Activated CD8-positive, alpha-beta T cell treated with anti-CD3 and anti-CD28 coated beads, Interleukin-2, amount 10 ng/mL, durations not matched to agents 7 days and 5 days (primary cell): ENCODE results near the gene TGFBRAP1. TPM values are rescaled to one million over a fixed set of nuclear protein-coding genes. Genes with fewer than 3 reads are reported as not detected.
"Not testable (repeated sequence)": the region's sequence is repeated elsewhere in the genome, so short reads cannot be mapped to it uniquely, and the experiment has no call there.

ENCODE experiments used
- ATAC-seq: fragments of 150-1000 bp; cut with Tn5 transposase; one replicate; pipeline ENCODE4 v1.10.0; 2021; ENCODE audit warnings: moderate library complexity
- CTCF ChIA-PET: fragments of 350-600 bp; sonication (Branson Sonifier 250); formaldehyde crosslinking; loops from one replicate; lab custom pipeline; 2021; ENCODE audit warnings: antibody characterized with exemption; lab: Charles Lee
- POLR2A ChIA-PET: fragments of 350-600 bp; sonication (Branson Sonifier 250); formaldehyde crosslinking; loops from one replicate; lab custom pipeline; 2021; ENCODE audit warnings: antibody characterized with exemption; lab: Charles Lee
- DNase-seq: peaks from one replicate; pipeline ENCODE4 v3.0.0-alpha.2; 2020
- H3K27ac Mint-ChIP-seq: one replicate; pipeline ENCODE4 v1.8.0; 2021; ENCODE audit warnings: mild to moderate bottlenecking, mixed read lengths
- H3K27me3 Mint-ChIP-seq: one replicate; pipeline ENCODE4 v1.8.0; 2021; ENCODE audit warnings: low read depth, mixed read lengths
- H3K36me3 Mint-ChIP-seq: one replicate; pipeline ENCODE4 v1.8.0; 2021; ENCODE audit warnings: low read depth, mixed read lengths
- H3K4me1 Mint-ChIP-seq: one replicate; pipeline ENCODE4 v1.8.0; 2021; ENCODE audit warnings: low read depth, mixed read lengths
- H3K4me3 Mint-ChIP-seq: one replicate; pipeline ENCODE4 v1.8.0; 2021; ENCODE audit warnings: mild to moderate bottlenecking, mixed read lengths
- H3K9me3 Mint-ChIP-seq: one replicate; pipeline ENCODE4 v1.8.0; 2022; ENCODE audit warnings: mixed read lengths; ENCODE audit not compliant: insufficient read depth
- total RNA-seq, 2 experiments: library from RNA; stranded (reverse); gene quantifications; one replicate each; pipeline ENCODE4 v1.2.3, GENCODE V29; 2021

Gene TGFBRAP1
- total RNA-seq, 2 experiments from 2014 or later = 16.4 to 16.6 TPM

- CTCF ChIA-PET = interaction anchor here (1.2 to 4.4 kb wide), 3 partner anchors 9 to 40 kb away, joined by 4 to 13 read pairs (median 9); no protein-coding TSS in a partner anchor
- ATAC-seq, H3K27me3 Mint-ChIP-seq, POLR2A ChIA-PET, H3K9me3 Mint-ChIP-seq, H3K36me3 Mint-ChIP-seq, DNase-seq, H3K27ac Mint-ChIP-seq, H3K4me3 Mint-ChIP-seq: not testable (repeated sequence)
- H3K4me1 Mint-ChIP-seq = peaks cover 47% of the 10 kb centered on the region
Measured at GRCh38 chr2:105327271-105327670, 2.3 kb downstream of the TGFBRAP1 start.

- DNase-seq (no peak), ATAC-seq (no peak)
- H3K4me1 Mint-ChIP-seq = peaks cover 41% of the 10 kb centered on the region
- no peak overlapping the region for H3K4me3 Mint-ChIP-seq
- ChIA-PET POLR2A (no interaction called here), CTCF (no interaction called here)
- H3K36me3 Mint-ChIP-seq = peaks cover 7% of the 10 kb centered on the region
- no peaks in the 10 kb centered on the region for H3K9me3 Mint-ChIP-seq
- H3K27ac Mint-ChIP-seq = no peak overlapping the region
- H3K27me3 Mint-ChIP-seq = no peaks in the 10 kb centered on the region
Measured at GRCh38 chr2:105325389-105325963, 4.1 kb downstream of the TGFBRAP1 start.

- no peak for ATAC-seq
- no peak for DNase-seq
- Mint-ChIP-seq H3K4me3 (no peak overlapping the region), H3K27me3 (no peaks in the 10 kb centered on the region), H3K4me1 (peaks cover 35% of the 10 kb centered on the region), H3K36me3 (peaks cover 7% of the 10 kb centered on the region), H3K27ac (no peak overlapping the region), H3K9me3 (no peaks in the 10 kb centered on the region)
- ChIA-PET CTCF (no interaction called here), POLR2A (no interaction called here)
Measured at GRCh38 chr2:105324732-105325131, 4.8 kb downstream of the TGFBRAP1 start.

- no peaks in the 10 kb centered on the region for H3K27me3 Mint-ChIP-seq
- ATAC-seq (no peak), DNase-seq (no peak)
- peaks cover 34% of the 10 kb centered on the region for H3K4me1 Mint-ChIP-seq
- H3K9me3 Mint-ChIP-seq = no peaks in the 10 kb centered on the region
- H3K36me3 Mint-ChIP-seq = peaks cover 6% of the 10 kb centered on the region
- no peak overlapping the region for H3K4me3 Mint-ChIP-seq
- POLR2A ChIA-PET = interaction anchor here (0.6 to 1.1 kb wide), 2 partner anchors 14 to 35 kb away, joined by 3 read pairs; no protein-coding TSS in a partner anchor
- H3K27ac Mint-ChIP-seq = no peak overlapping the region
- CTCF ChIA-PET = no interaction called here
Measured at GRCh38 chr2:105324101-105324500, 5.4 kb downstream of the TGFBRAP1 start.

- Mint-ChIP-seq H3K9me3 (no peaks in the 10 kb centered on the region), H3K27me3 (no peaks in the 10 kb centered on the region), H3K27ac (no peak overlapping the region), H3K4me1 (peaks cover 28% of the 10 kb centered on the region), H3K36me3 (peaks cover 4% of the 10 kb centered on the region), H3K4me3 (no peak overlapping the region)
- CTCF ChIA-PET = interaction anchor here (0.8 to 2.3 kb wide), 3 partner anchors 9 to 35 kb away, joined by 3 to 5 read pairs (median 3); no protein-coding TSS in a partner anchor
- DNase-seq = no peak
- POLR2A ChIA-PET = interaction anchor here (1.1 kb wide), 1 partner anchor 15 kb away, joined by 3 read pairs; no protein-coding TSS in a partner anchor
- no peak for ATAC-seq
Measured at GRCh38 chr2:105323111-105323510, 6.4 kb downstream of the TGFBRAP1 start.

GRCh38 chr2:105321875-105322646 is 7.5 kb downstream of the TGFBRAP1 start:
- Mint-ChIP-seq H3K9me3 (no peaks in the 10 kb centered on the region), H3K36me3 (peaks cover 7% of the 10 kb centered on the region), H3K27me3 (no peaks in the 10 kb centered on the region), H3K4me1 (peaks cover 22% of the 10 kb centered on the region), H3K4me3 (no peak overlapping the region), H3K27ac (no peak overlapping the region)
- no peak for ATAC-seq
- ChIA-PET CTCF (interaction anchor here (0.8 to 2.3 kb wide), 3 partner anchors 10 to 34 kb away, joined by 3 to 5 read pairs (median 3); no protein-coding TSS in a partner anchor), POLR2A (no interaction called here)
- DNase-seq = no peak

- no peak overlapping the region for H3K27ac Mint-ChIP-seq
- ChIA-PET POLR2A (no interaction called here), CTCF (interaction anchor here (0.8 to 1.1 kb wide), 2 partner anchors 27 to 33 kb away, joined by 3 read pairs; no protein-coding TSS in a partner anchor)
- H3K27me3 Mint-ChIP-seq = no peaks in the 10 kb centered on the region
- no peaks in the 10 kb centered on the region for H3K9me3 Mint-ChIP-seq
- ATAC-seq = no peak
- no peak overlapping the region for H3K4me3 Mint-ChIP-seq
- H3K36me3 Mint-ChIP-seq = peaks cover 6% of the 10 kb centered on the region
- peaks cover 20% of the 10 kb centered on the region for H3K4me1 Mint-ChIP-seq
- no peak for DNase-seq
Measured at GRCh38 chr2:105320651-105321215, 8.8 kb downstream of the TGFBRAP1 start.

- CTCF ChIA-PET = no interaction called here
- DNase-seq (no peak), ATAC-seq (no peak)
- Mint-ChIP-seq H3K9me3 (no peaks in the 10 kb centered on the region), H3K4me3 (no peak overlapping the region), H3K36me3 (peaks cover 3% of the 10 kb centered on the region), H3K4me1 (peaks cover 11% of the 10 kb centered on the region), H3K27ac (no peak overlapping the region), H3K27me3 (no peaks in the 10 kb centered on the region)
- POLR2A ChIA-PET = no interaction called here
Measured at GRCh38 chr2:105317937-105318336, 11.6 kb downstream of the TGFBRAP1 start.

GRCh38 chr2:105315314-105315713 is 14.2 kb downstream of the TGFBRAP1 start:
- H3K4me3 Mint-ChIP-seq = no peak overlapping the region
- DNase-seq = no peak
- no peaks in the 10 kb centered on the region for H3K9me3 Mint-ChIP-seq
- peaks cover 5% of the 10 kb centered on the region for H3K36me3 Mint-ChIP-seq
- CTCF ChIA-PET = interaction anchor here (0.9 kb wide), 1 partner anchor 27 kb away, joined by 3 read pairs; no protein-coding TSS in a partner anchor
- no peak for ATAC-seq
- H3K27ac Mint-ChIP-seq = no peak overlapping the region
- POLR2A ChIA-PET = no interaction called here
- no peaks in the 10 kb centered on the region for H3K27me3 Mint-ChIP-seq
- peaks cover 6% of the 10 kb centered on the region for H3K4me1 Mint-ChIP-seq

GRCh38 chr2:105313877-105314276 is 15.7 kb downstream of the TGFBRAP1 start:
- no peak for DNase-seq
- Mint-ChIP-seq H3K4me1 (peaks cover 5% of the 10 kb centered on the region), H3K27ac (no peak overlapping the region), H3K9me3 (no peaks in the 10 kb centered on the region), H3K4me3 (no peak overlapping the region), H3K36me3 (peaks cover 7% of the 10 kb centered on the region), H3K27me3 (no peaks in the 10 kb centered on the region)
- ChIA-PET POLR2A (no interaction called here), CTCF (interaction anchor here (0.9 kb wide), 1 partner anchor 26 kb away, joined by 3 read pairs; no protein-coding TSS in a partner anchor)
- no peak for ATAC-seq

GRCh38 chr2:105309147-105309545 is 20.4 kb downstream of the TGFBRAP1 start:
- Mint-ChIP-seq H3K27ac (no peak overlapping the region), H3K4me3 (no peak overlapping the region), H3K27me3 (no peaks in the 10 kb centered on the region), H3K4me1 (peaks cover 13% of the 10 kb centered on the region), H3K36me3 (peaks cover 17% of the 10 kb centered on the region), H3K9me3 (no peaks in the 10 kb centered on the region)
- ChIA-PET POLR2A (interaction anchor here (1.1 kb wide), 1 partner anchor 19 kb away, joined by 3 read pairs; no protein-coding TSS in a partner anchor), CTCF (interaction anchor here (1.3 kb wide), 1 partner anchor 27 kb away, joined by 3 read pairs; no protein-coding TSS in a partner anchor)
- DNase-seq (no peak), ATAC-seq (no peak)
